ENCODE results near the gene CCDC85C.

The CCDC85C gene

GRCh38 chr14:99600232-99600888 is 3.6 kb downstream of the CCDC85C start:
- ChIA-PET CTCF (no interaction called here), POLR2A (interaction anchor here (1.3 kb wide), 1 partner anchor 79 kb away, joined by 3 read pairs; no protein-coding TSS in a partner anchor)
- TF ChIP-seq FOXM1 (IDR thresholded peaks at IDR 0.05; ENCODE audit: borderline replicate concordance) (no peak), CTBP1 (IDR thresholded peaks at IDR 0.05; ENCODE audit: borderline replicate concordance) (no peak), FOXK2 (IDR thresholded peaks at IDR 0.05) (no peak), ZNF384 (IDR thresholded peaks at IDR 0.05) (no peak), SUZ12 (IDR thresholded peaks at IDR 0.05) (no peak), TARDBP (IDR thresholded peaks at IDR 0.05) (no peak), SP1 (IDR thresholded peaks at IDR 0.05) (no peak), LEF1 (IDR thresholded peaks at IDR 0.05; ENCODE audit: borderline replicate concordance) (no peak), BHLHE40 (IDR thresholded peaks at IDR 0.05; ENCODE audit: borderline replicate concordance) (no peak), PKNOX1 (IDR thresholded peaks at IDR 0.05) (no peak), NFRKB (IDR thresholded peaks at IDR 0.05) (no peak), ELF4 (IDR thresholded peaks at IDR 0.05) (no peak), FOXA1 (IDR thresholded peaks at IDR 0.05) (no peak), HDGF (IDR thresholded peaks at IDR 0.05; ENCODE audit: borderline replicate concordance) (no peak)
- DNase-seq (ENCODE audit: extremely low spot score) = no peak

GRCh38 chr14:99599393-99599792 is 4.6 kb downstream of the CCDC85C start:
- ChIA-PET CTCF (no interaction called here), POLR2A (no interaction called here)
- TF ChIP-seq ZNF384 (IDR thresholded peaks at IDR 0.05) = no peak
- no peak for TF ChIP-seq FOXA1 (IDR thresholded peaks at IDR 0.05)
- no peak for DNase-seq (ENCODE audit: extremely low spot score)

GRCh38 chr14:99598774-99599173 is 5.2 kb downstream of the CCDC85C start:
- DNase-seq (ENCODE audit: extremely low spot score) = no peak
- TF ChIP-seq FOXA1 (IDR thresholded peaks at IDR 0.05) = no peak
- TF ChIP-seq L3MBTL2 (conservative IDR thresholded peaks at IDR 0.05) = no peak
- TF ChIP-seq HDGF (IDR thresholded peaks at IDR 0.05; ENCODE audit: borderline replicate concordance) = no peak
- no peak for TF ChIP-seq NFRKB (IDR thresholded peaks at IDR 0.05)
- no peak for TF ChIP-seq PKNOX1 (IDR thresholded peaks at IDR 0.05)
- TF ChIP-seq FOXK2 (IDR thresholded peaks at IDR 0.05) = no peak
- no peak for TF ChIP-seq ELF4 (IDR thresholded peaks at IDR 0.05)
- TF ChIP-seq BHLHE40 (IDR thresholded peaks at IDR 0.05; ENCODE audit: borderline replicate concordance) = no peak
- TF ChIP-seq TARDBP (IDR thresholded peaks at IDR 0.05) = no peak
- TF ChIP-seq SUZ12 (IDR thresholded peaks at IDR 0.05) = no peak
- ChIA-PET CTCF (no interaction called here), POLR2A (no interaction called here)

- no peak for DNase-seq (ENCODE audit: extremely low spot score)
- ChIA-PET POLR2A (no interaction called here), CTCF (no interaction called here)
- TF ChIP-seq HDGF (IDR thresholded peaks at IDR 0.05; ENCODE audit: borderline replicate concordance) (no peak), CTBP1 (IDR thresholded peaks at IDR 0.05; ENCODE audit: borderline replicate concordance) (no peak), TARDBP (IDR thresholded peaks at IDR 0.05) (no peak), ZNF384 (IDR thresholded peaks at IDR 0.05) (no peak), L3MBTL2 (conservative IDR thresholded peaks at IDR 0.05) (no peak), SP1 (IDR thresholded peaks at IDR 0.05) (no peak), PKNOX1 (IDR thresholded peaks at IDR 0.05) (no peak), SUZ12 (IDR thresholded peaks at IDR 0.05) (no peak), FOXK2 (IDR thresholded peaks at IDR 0.05) (no peak)
These were observed 6.0 kb downstream of the CCDC85C start for GRCh38 chr14:99597911-99598600.

- TF ChIP-seq CTBP1 (IDR thresholded peaks at IDR 0.05; ENCODE audit: borderline replicate concordance) (no peak), ZNF384 (IDR thresholded peaks at IDR 0.05) (no peak), NFRKB (IDR thresholded peaks at IDR 0.05) (no peak), SP1 (IDR thresholded peaks at IDR 0.05) (no peak), L3MBTL2 (conservative IDR thresholded peaks at IDR 0.05) (no peak), HDGF (IDR thresholded peaks at IDR 0.05; ENCODE audit: borderline replicate concordance) (no peak), LEF1 (IDR thresholded peaks at IDR 0.05; ENCODE audit: borderline replicate concordance) (no peak), PKNOX1 (IDR thresholded peaks at IDR 0.05) (no peak), FOXA1 (IDR thresholded peaks at IDR 0.05) (no peak), TARDBP (IDR thresholded peaks at IDR 0.05) (no peak), FOXM1 (IDR thresholded peaks at IDR 0.05; ENCODE audit: borderline replicate concordance) (no peak), ARNT (IDR thresholded peaks at IDR 0.05) (no peak), FOXK2 (IDR thresholded peaks at IDR 0.05) (no peak)
- ChIA-PET POLR2A (no interaction called here), CTCF (no interaction called here)
- DNase-seq (ENCODE audit: extremely low spot score) = no peak
These were observed 7.2 kb downstream of the CCDC85C start for GRCh38 chr14:99596772-99597171.

All from HEK293T (cell line).